Right cardiac atrium (tissue), 5 donors: ENCODE data around the gene ZNRF1. TPM values are rescaled to one million over a fixed set of nuclear protein-coding genes. Genes with fewer than 3 reads are reported as not detected.
"Not testable (repeated sequence)": the region's sequence is repeated elsewhere in the genome, so short reads cannot be mapped to it uniquely, and the experiment has no call there.

Experiments
- ATAC-seq, 2 donors: fragments of 200-7000 bp; cut with Tn5 transposase; one replicate each; pipeline versions ENCODE4 v1.8.0 to v1.9.1; 2020; ENCODE audit warnings: moderate library complexity in 2 of 2, mild to moderate bottlenecking in 1 of 2
- DNase-seq, 3 donors: peaks; one replicate each; pipeline ENCODE4 v3.0.0-alpha.2; 2020
- H3K27ac ChIP-seq: one replicate; pipeline ENCODE4 v1.5.1; 2013; ENCODE audit warnings: mild to moderate bottlenecking, low read length, control low read depth, moderate library complexity
- H3K27me3 ChIP-seq: one replicate; pipeline ENCODE4 v1.6.1; 2013; ENCODE audit not compliant: control insufficient read depth, insufficient read depth
- H3K4me1 ChIP-seq: one replicate; pipeline ENCODE4 v1.6.1; 2013; ENCODE audit warnings: low read length; ENCODE audit not compliant: control insufficient read depth, insufficient read depth
- H3K4me3 ChIP-seq: one replicate; pipeline ENCODE4 v1.5.1; 2013; ENCODE audit warnings: low read length, control low read depth
- H3K9me3 ChIP-seq: one replicate; pipeline ENCODE4 v1.6.1; 2013; ENCODE audit warnings: low read length; ENCODE audit not compliant: control insufficient read depth
- WGBS: extraction: QIAGEN DNeasy Blood & Tissue Kit; methylation state at CpG from one replicate; pipeline ENCODE4 v1.1.7; 2013; 5-methylcytosine and 5-hydroxymethylcytosine counted together
- intact Hi-C, 4 donors: fragments of 100-400 bp; cut with DNase I; formaldehyde crosslinking; loops; one replicate each; pipeline versions ENCODE4 v1.11.0 to v1.14.0; 2022 to 2023
- polyA plus RNA-seq: library from polyadenylated mRNA; stranded (reverse); fragments of 200-250 nt; gene quantifications from one replicate; pipeline ENCODE4 v1.2.3, GENCODE V29; 2013
- total RNA-seq, 4 donors: library from RNA; stranded (reverse); fragmentation: NEBNext Ultra II Directional; extraction: Animal tissue kit (Norgen Biotek cat#: 25700); gene quantifications; one replicate each; pipeline ENCODE4 v1.2.1, GENCODE V29; 2021
- donor health status: healthy with polysubstance abuse.
- donor health status: DM: no; HTN: yes; CAD: no.
- donor health status: DM: no; HTN: no; CAD: no.
- donor health status: DM: no; HTN: yes; CAD: no; lungs with severe emphysema.
- donor health status: DM: yes; HTN: yes; CAD: no.

The ZNRF1 gene
- total and polyA plus RNA-seq, 5 donors, result 10.7 to 19.6 (median 13.0) TPM

- ATAC-seq, result no peak
- DNase-seq, result no peak
- H3K27ac ChIP-seq, result no peak overlapping the region
- H3K4me1 ChIP-seq, result no peaks in the 10 kb centered on the region
- 82% methylated on average over 6 of the region's 6 CpGs for WGBS
- intact Hi-C loops, result no loop called here
- no peak overlapping the region for H3K4me3 ChIP-seq
- H3K27me3 ChIP-seq, result no peaks in the 10 kb centered on the region
- no peaks in the 10 kb centered on the region for H3K9me3 ChIP-seq
These were observed 82.5 kb downstream of the ZNRF1 start for GRCh38 chr16:75081179-75081859.

- Histone ChIP-seq H3K27ac (no peak overlapping the region), H3K27me3 (no peaks in the 10 kb centered on the region), H3K9me3 (no peaks in the 10 kb centered on the region), H3K4me3 (no peak overlapping the region), H3K4me1 (peaks cover 13% of the 10 kb centered on the region)
- DNase-seq (no peak), ATAC-seq (no peak)
- 94% methylated on average over 5 of the region's 5 CpGs for WGBS
- intact Hi-C loops, result no loop called here
These were observed 85.0 kb downstream of the ZNRF1 start for GRCh38 chr16:75083813-75084212.

DNA sequence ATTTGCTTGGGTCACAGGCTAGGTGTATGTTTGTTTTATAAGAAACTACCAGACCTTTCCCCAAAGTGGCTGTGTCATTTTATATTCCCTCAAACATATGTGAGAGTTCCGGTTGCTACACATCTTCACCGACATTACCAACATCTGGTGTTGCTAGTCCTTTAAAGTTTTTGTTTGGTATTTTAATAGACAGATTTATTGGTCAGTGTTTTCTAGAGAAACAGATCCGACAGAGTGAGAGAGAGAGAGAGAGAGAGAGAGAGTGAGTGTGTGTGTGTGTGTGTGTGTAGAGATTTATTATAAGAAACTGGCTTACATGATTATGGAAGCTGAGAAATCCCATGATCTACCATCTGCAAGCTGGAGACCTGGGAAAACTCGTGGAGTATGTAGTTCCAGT, 86.7 kb downstream of the ZNRF1 start:
- Histone ChIP-seq H3K27ac (no peak overlapping the region), H3K9me3 (no peaks in the 10 kb centered on the region), H3K27me3 (no peaks in the 10 kb centered on the region), H3K4me1 (peaks cover 13% of the 10 kb centered on the region), H3K4me3 (no peak overlapping the region)
- DNase-seq, result no peak
- WGBS, result 96% methylated on average over 4 of the region's 4 CpGs
- ATAC-seq, result no peak
- intact Hi-C loops, result no loop called here

- no peak overlapping the region for H3K27ac ChIP-seq
- peak in 1 of 2 donors; percentile 8 for ATAC-seq
- intact Hi-C loops, result no loop called here
- no peaks in the 10 kb centered on the region for H3K27me3 ChIP-seq
- H3K9me3 ChIP-seq, result no peaks in the 10 kb centered on the region
- no peak overlapping the region for H3K4me3 ChIP-seq
- 93% methylated on average over 1 of the region's 1 CpG for WGBS
- DNase-seq, result no peak
- peaks cover 13% of the 10 kb centered on the region for H3K4me1 ChIP-seq
These were observed 87.5 kb downstream of the ZNRF1 start for GRCh38 chr16:75086281-75086680.

GRCh38 chr16:75086688-75087374, 88.0 kb downstream of the ZNRF1 start:
- no peak for ATAC-seq
- intact Hi-C loops, result no loop called here
- Histone ChIP-seq H3K4me1 (peaks cover 13% of the 10 kb centered on the region), H3K9me3 (no peaks in the 10 kb centered on the region), H3K27ac (no peak overlapping the region), H3K4me3 (no peak overlapping the region), H3K27me3 (no peaks in the 10 kb centered on the region)
- no peak for DNase-seq
- 73% methylated on average over 10 of the region's 10 CpGs for WGBS

GRCh38 chr16:75087375-75087979, 88.7 kb downstream of the ZNRF1 start:
- intact Hi-C loops, result no loop called here
- DNase-seq, result peak in 2 of 3 donors; percentile 62 to 71
- ATAC-seq, result peak; percentile 89 to 92
- 13% methylated on average over 10 of the region's 10 CpGs for WGBS
- no peak overlapping the region for H3K4me3 ChIP-seq
- no peaks in the 10 kb centered on the region for H3K27me3 ChIP-seq
- H3K4me1 ChIP-seq, result peaks cover 13% of the 10 kb centered on the region
- H3K27ac ChIP-seq, result peak overlapping the region; percentile 65
- H3K9me3 ChIP-seq, result no peaks in the 10 kb centered on the region

DNA sequence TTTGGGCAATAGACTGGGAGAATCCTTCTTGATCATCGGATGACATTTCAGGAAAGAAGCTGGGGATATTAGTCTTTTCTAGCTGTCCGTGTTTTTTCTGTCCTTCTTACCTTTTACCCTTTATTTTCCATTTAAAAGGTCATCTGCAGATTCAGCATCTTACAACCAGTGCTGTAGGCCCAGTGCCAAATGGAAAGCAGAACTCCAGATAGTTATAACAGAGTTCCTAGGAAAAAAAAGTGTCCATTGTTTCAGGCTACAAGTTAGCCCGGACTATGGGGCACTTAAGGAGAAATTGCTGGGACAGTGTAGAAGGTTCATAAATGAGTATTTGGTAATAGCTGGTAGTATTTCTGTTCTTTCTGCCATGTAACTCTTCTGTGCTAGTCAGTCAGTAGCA, 89.4 kb downstream of the ZNRF1 start:
- Histone ChIP-seq H3K9me3 (no peaks in the 10 kb centered on the region), H3K4me3 (no peak overlapping the region), H3K27ac (no peak overlapping the region), H3K4me1 (peaks cover 13% of the 10 kb centered on the region), H3K27me3 (no peaks in the 10 kb centered on the region)
- DNase-seq, result no peak
- WGBS, result 48% methylated on average over 3 of the region's 3 CpGs
- intact Hi-C loops, result no loop called here
- ATAC-seq, result peak in 1 of 2 donors; percentile 54

DNA sequence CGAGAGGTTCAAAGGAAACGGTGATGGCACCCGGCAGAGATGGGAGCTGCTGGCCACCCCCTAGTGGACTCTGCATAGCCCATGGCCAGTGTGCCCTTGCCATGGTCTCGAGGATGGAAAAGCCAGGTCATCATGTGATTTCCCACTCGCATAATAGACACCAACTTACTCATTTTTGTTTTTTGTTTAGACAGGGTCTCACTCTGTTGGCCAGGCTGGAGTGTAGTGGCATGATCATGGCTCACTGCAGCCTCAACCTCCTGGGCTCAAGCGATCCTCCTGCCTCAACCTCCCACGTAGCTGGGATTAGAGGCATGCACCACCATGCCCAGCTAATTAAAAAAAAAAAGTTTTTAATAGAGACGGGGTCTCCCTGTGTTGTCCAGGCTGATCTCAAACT, 90.1 kb downstream of the ZNRF1 start:
- H3K27ac ChIP-seq, result no peak overlapping the region
- intact Hi-C loops, result no loop called here

GRCh38 chr16:75089486-75090202, 90.8 kb downstream of the ZNRF1 start:
- Histone ChIP-seq H3K4me3 (no peak overlapping the region), H3K9me3 (no peaks in the 10 kb centered on the region), H3K27me3 (no peaks in the 10 kb centered on the region), H3K4me1 (peaks cover 13% of the 10 kb centered on the region), H3K27ac (no peak overlapping the region)
- no peak for DNase-seq
- 77% methylated on average over 6 of the region's 6 CpGs for WGBS
- ATAC-seq, result no peak
- intact Hi-C loops, result no loop called here

More for the DNA sequence above, 90.1 kb downstream of the ZNRF1 start:
- WGBS, result 84% methylated on average over 8 of the region's 8 CpGs
- Histone ChIP-seq H3K9me3 (no peaks in the 10 kb centered on the region), H3K4me3 (no peak overlapping the region), H3K4me1 (peaks cover 13% of the 10 kb centered on the region), H3K27me3 (no peaks in the 10 kb centered on the region)
- DNase-seq, result no peak
- ATAC-seq, result no peak

DNA sequence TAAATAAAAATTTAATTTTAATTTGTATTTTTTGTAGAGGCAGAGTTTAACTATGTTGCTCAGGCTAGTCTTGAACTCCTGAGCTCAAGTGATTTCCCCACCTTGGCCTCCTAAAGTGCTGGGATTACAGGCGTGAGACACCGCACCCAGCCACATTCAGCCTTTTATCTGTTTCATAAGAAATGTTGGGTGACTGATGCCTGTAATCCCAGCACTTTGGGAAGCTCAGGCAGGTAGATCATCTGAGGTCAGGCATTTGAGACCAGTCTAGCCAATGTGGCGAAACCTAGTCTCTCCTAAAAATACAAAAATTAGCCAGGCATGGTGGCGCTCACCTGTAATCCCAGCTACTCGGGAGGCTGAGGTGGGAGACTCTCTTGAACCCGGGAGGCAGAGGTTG, 92.1 kb downstream of the ZNRF1 start:
- H3K27ac ChIP-seq, intact Hi-C loops, ATAC-seq: not testable (repeated sequence)

DNA sequence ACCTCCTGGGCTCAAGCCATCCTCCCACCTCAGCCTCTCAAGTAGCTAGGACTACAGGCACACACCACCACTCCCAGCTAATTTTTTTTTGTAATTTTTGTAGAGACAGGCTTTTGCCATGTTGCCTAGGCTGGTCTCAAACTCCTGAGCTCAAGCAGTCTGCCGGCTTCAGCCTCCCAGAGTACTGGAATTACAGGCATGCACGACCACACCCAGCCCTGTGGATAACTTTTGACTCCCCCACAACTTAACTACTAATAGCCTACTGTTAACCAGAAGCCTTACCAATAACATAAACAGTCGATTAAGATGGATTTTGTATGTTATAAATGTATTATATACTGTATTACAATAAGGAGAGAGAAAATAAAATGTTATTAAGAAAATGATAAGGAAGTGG, 92.8 kb downstream of the ZNRF1 start:
- H3K4me3 ChIP-seq, DNase-seq, intact Hi-C loops, ATAC-seq, H3K27ac ChIP-seq, H3K27me3 ChIP-seq, H3K9me3 ChIP-seq: not testable (repeated sequence)
- peaks cover 13% of the 10 kb centered on the region for H3K4me1 ChIP-seq
- WGBS, result 69% methylated on average over 3 of the region's 3 CpGs

More for the DNA sequence above, 92.1 kb downstream of the ZNRF1 start:
- not testable (repeated sequence) for H3K9me3 ChIP-seq, DNase-seq, H3K27me3 ChIP-seq, H3K4me3 ChIP-seq
- 89% methylated on average over 6 of the region's 6 CpGs for WGBS
- H3K4me1 ChIP-seq, result peaks cover 13% of the 10 kb centered on the region
